GM12878 (cell line): Measurements from ENCODE around the gene PSME3. TPM values are rescaled to one million over a fixed set of nuclear protein-coding genes. Genes with fewer than 3 reads are reported as not detected.

ENCODE experiments used
- ATAC-seq: fragments of 200-7000 bp; cut with Tn5 transposase; 3 replicates; pipeline ENCODE4 v1.9.1; 2020; ENCODE audit warnings: mild to moderate bottlenecking, moderate library complexity
- BruUV-seq: library from RNA; stranded (reverse); fragments of 400-500 nt; replicated peaks from 2 replicates; lab custom pipeline; 2021; lab: Mats Ljungman, UMichigan
- CTCF ChIA-PET: fragments of 300-600 bp; sonication (Branson Sonifier 250); formaldehyde crosslinking; extraction: SDS; loops from one replicate; lab custom pipeline; 2021; ENCODE audit warnings: inconsistent platforms; lab: Yijun Ruan, JAX
- POLR2A ChIA-PET: fragments of 350-600 bp; formaldehyde crosslinking; extraction: SDS; loops from one replicate; lab custom pipeline; 2021; ENCODE audit warnings: inconsistent platforms; lab: Charles Lee
- RAD21 ChIA-PET: fragments of 300-600 bp; sonication (Branson Sonifier 250); formaldehyde crosslinking; loops from one replicate; lab custom pipeline; 2023; ENCODE audit warnings: antibody characterized with exemption; ENCODE audit not compliant: unreplicated experiment; lab: Charles Lee
- SMC1A ChIA-PET: fragments of 300-600 bp; sonication (Branson Sonifier 250); formaldehyde crosslinking; loops from one replicate; lab custom pipeline; 2023; ENCODE audit not compliant: unreplicated experiment, uncharacterized antibody; lab: Charles Lee
- DNase-seq: peaks from one replicate; pipeline ENCODE4 v3.0.0-alpha.2; 2011; ENCODE audit warnings: low read depth, low spot score
- FAIRE-seq: peaks from 3 replicates; lab custom pipeline; 2011; peaks lifted over from hg19 to GRCh38; lab: Jason Lieb, UNC
- H2AFZ ChIP-seq: 2 replicates; pipeline ENCODE4 v1.6.0; 2011; ENCODE audit warnings: low read depth, low read length, control low read depth; ENCODE audit not compliant: control insufficient read depth
- H3K27ac ChIP-seq: 2 replicates; pipeline ENCODE4 v1.5.1; 2011; ENCODE audit warnings: control low read depth; ENCODE audit not compliant: control insufficient read depth, insufficient read depth
- H3K27me3 ChIP-seq, 2 experiments: replicated peaks in 1 of 2; 2 replicates each; pipeline versions ENCODE4 v1.6.0 to v1.6.1; 2011; ENCODE audit warnings: low read length in 1 of 2; ENCODE audit not compliant: control insufficient read depth in 2 of 2, insufficient read depth in 2 of 2
- H3K36me3 ChIP-seq, 2 experiments: 2 replicates each; pipeline ENCODE4 v1.5.1; 2011; ENCODE audit warnings: low read length in 1 of 2; ENCODE audit not compliant: control insufficient read depth in 2 of 2, insufficient read depth in 2 of 2
- H3K4me1 ChIP-seq: 2 replicates; pipeline ENCODE4 v1.6.1; 2011; ENCODE audit warnings: mild to moderate bottlenecking, low read length, moderate library complexity, mixed read lengths; ENCODE audit not compliant: control insufficient read depth, insufficient read depth
- H3K4me2 ChIP-seq: 2 replicates; pipeline ENCODE4 v1.6.0; 2011; ENCODE audit warnings: control low read depth; ENCODE audit not compliant: control insufficient read depth, insufficient read depth
- H3K4me3 ChIP-seq: fragments of 200-600 bp; sonication (generic); 2 replicates; pipeline ENCODE4 v1.5.1; 2016
- H3K79me2 ChIP-seq: 2 replicates; pipeline ENCODE4 v1.6.0; 2011; ENCODE audit warnings: low read length; ENCODE audit not compliant: control insufficient read depth, insufficient read depth
- H3K9ac ChIP-seq: 2 replicates; pipeline ENCODE4 v1.8.0; 2011; ENCODE audit warnings: low read length, control low read depth, mixed read lengths; ENCODE audit not compliant: control insufficient read depth, insufficient read depth
- H3K9me3 ChIP-seq: replicated peaks from 3 replicates; pipeline ENCODE4 v1.5.1; 2011; ENCODE audit warnings: mild to moderate bottlenecking, low read length; ENCODE audit not compliant: control insufficient read depth, insufficient read depth
- H4K20me1 ChIP-seq: 2 replicates; pipeline ENCODE4 v1.6.0; 2011; ENCODE audit not compliant: control insufficient read depth, insufficient read depth
- BCL11A ChIP-seq: IDR thresholded peaks from 2 replicates; pipeline ENCODE4 v1.6.1; 2011; ENCODE audit warnings: low read depth, low read length
- CHD1 ChIP-seq: IDR thresholded peaks from 2 replicates; pipeline ENCODE4 v1.6.1; 2012; ENCODE audit warnings: low read depth, low read length, improper control_type of control experiment
- FOXK2 ChIP-seq: fragments of 450-650 bp; IDR thresholded peaks from 2 replicates; pipeline ENCODE4 v1.6.1; 2017; ENCODE audit warnings: mild to moderate bottlenecking, moderate library complexity
- GABPA ChIP-seq: IDR thresholded peaks from 2 replicates; pipeline ENCODE4 v1.6.1; 2014; ENCODE audit warnings: antibody characterized with exemption, low read depth, mild to moderate bottlenecking, inconsistent platforms
- HDGF ChIP-seq: fragments of 450-650 bp; IDR thresholded peaks from 2 replicates; pipeline ENCODE4 v1.6.1; 2016; ENCODE audit warnings: antibody characterized with exemption
- JUNB ChIP-seq: IDR thresholded peaks from 2 replicates; pipeline ENCODE4 v1.6.1; 2016; ENCODE audit warnings: antibody characterized with exemption, mild to moderate bottlenecking
- MXI1 ChIP-seq: fragments of 150-350 bp; IDR thresholded peaks from 2 replicates; pipeline ENCODE4 v1.6.1; 2011; ENCODE audit warnings: low read depth, mild to moderate bottlenecking, inconsistent platforms, low read length, improper control_type of control experiment
- STAT3 ChIP-seq: IDR thresholded peaks from 2 replicates; pipeline ENCODE4 v1.6.1; 2011; ENCODE audit warnings: low read depth, low read length, improper control_type of control experiment
- WGBS: methylation state at CpG from one replicate; pipeline ENCODE4 v1.1.6; 2016; ENCODE audit warnings: low lambda C conversion rate; ENCODE audit not compliant: insufficient replicate concordance, insufficient coverage; ENCODE audit errors: missing lambda C conversion rate; 5-methylcytosine and 5-hydroxymethylcytosine counted together
- in situ Hi-C: fragments of 300-500 bp; cut with MboI; formaldehyde crosslinking; loops from 9 replicates; pipeline ENCODE4 v1.14.3; 2018; ENCODE audit warnings: mixed read lengths
- intact Hi-C: fragments of 100-400 bp; cut with micrococcal nuclease; formaldehyde crosslinking; loops from one replicate; pipeline ENCODE4 v1.14.2; 2022; ENCODE audit not compliant: unreplicated experiment
- polyA plus RNA-seq, 11 experiments: library from polyadenylated mRNA; depleted of rRNA in 4 of 11; unstranded in 6 of 11; stranded (reverse) in 5 of 11; fragments of >200 nt; fragmentation: Nextera tagmentation in 4 of 11; fragmentation: Illumina TruSeq in 1 of 11; extraction: Ambion mirVana in 4 of 11; extraction: Trizol in 1 of 11; gene quantifications; 1 replicate in 1 of 11; 2 replicates in 10 of 11; pipeline versions ENCODE4 v1.2.1 to v1.2.3, GENCODE V29; 2011 to 2016; ENCODE audit warnings: inconsistent platforms in 2 of 11, missing spikeins in 2 of 11, low read depth in 1 of 11
- total RNA-seq, 4 experiments: library from RNA; depleted of rRNA in 3 of 4; stranded (reverse); fragments of >200 nt in 3 of 4; fragmentation: Illumina TruSeq in 1 of 4; extraction: Trizol in 1 of 4; gene quantifications; 2 replicates each; pipeline versions ENCODE4 v1.2.1 to v1.2.3, GENCODE V29; 2013 to 2021
- TF ChIP-seq, protein P1 (sequence below): IDR thresholded peaks from 2 replicates; pipeline ENCODE4 v1.6.1; 2011; ENCODE audit warnings: low read depth, mild to moderate bottlenecking, low read length, moderate library complexity, borderline replicate concordance; ENCODE audit errors: extremely low read depth
- TF ChIP-seq, protein P2 (sequence below): fragments of 150-350 bp; IDR thresholded peaks from 2 replicates; pipeline ENCODE4 v1.6.1; 2016; ENCODE audit warnings: low read depth, low read length
- TF ChIP-seq, protein P3 (sequence below): IDR thresholded peaks from 2 replicates; pipeline ENCODE4 v1.6.1; 2011; ENCODE audit warnings: borderline replicate concordance, low read depth, mild to moderate bottlenecking, moderate library complexity, mixed read lengths, low read length; ENCODE audit not compliant: insufficient read depth; ENCODE audit errors: extremely low read length

The PSME3 gene
- total and polyA plus RNA-seq, 10 of the 15 experiments (the other 5 are each of a cell fraction or from before 2014, with no cell fraction given): 26.9 to 330 (median 137) TPM

DNA sequence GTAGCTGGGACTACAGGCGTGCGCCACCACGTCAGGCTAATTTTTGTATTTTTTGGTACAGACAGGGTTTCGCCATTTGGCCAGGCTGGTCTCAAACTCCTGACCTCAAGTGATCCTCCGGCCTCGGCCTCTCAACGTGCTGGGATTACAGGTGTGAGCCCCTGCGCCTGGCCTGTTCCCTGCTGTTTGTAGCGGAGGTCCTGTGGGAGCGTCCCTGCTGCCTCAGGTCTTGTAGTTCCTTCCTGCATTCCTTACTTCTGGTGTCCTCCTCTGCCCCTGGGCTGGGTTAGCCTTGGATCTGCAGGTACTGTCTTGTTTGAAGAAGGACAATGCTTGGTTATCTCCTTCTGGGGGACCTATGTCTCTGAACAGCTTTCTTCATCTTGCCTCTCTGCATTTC lies 43.8 kb downstream of the PSME3 start (continued):
- TF ChIP-seq, protein P1, sequence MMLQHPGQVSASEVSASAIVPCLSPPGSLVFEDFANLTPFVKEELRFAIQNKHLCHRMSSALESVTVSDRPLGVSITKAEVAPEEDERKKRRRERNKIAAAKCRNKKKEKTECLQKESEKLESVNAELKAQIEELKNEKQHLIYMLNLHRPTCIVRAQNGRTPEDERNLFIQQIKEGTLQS: no peak
- no peak for TF ChIP-seq STAT3
- TF ChIP-seq, protein P2, sequence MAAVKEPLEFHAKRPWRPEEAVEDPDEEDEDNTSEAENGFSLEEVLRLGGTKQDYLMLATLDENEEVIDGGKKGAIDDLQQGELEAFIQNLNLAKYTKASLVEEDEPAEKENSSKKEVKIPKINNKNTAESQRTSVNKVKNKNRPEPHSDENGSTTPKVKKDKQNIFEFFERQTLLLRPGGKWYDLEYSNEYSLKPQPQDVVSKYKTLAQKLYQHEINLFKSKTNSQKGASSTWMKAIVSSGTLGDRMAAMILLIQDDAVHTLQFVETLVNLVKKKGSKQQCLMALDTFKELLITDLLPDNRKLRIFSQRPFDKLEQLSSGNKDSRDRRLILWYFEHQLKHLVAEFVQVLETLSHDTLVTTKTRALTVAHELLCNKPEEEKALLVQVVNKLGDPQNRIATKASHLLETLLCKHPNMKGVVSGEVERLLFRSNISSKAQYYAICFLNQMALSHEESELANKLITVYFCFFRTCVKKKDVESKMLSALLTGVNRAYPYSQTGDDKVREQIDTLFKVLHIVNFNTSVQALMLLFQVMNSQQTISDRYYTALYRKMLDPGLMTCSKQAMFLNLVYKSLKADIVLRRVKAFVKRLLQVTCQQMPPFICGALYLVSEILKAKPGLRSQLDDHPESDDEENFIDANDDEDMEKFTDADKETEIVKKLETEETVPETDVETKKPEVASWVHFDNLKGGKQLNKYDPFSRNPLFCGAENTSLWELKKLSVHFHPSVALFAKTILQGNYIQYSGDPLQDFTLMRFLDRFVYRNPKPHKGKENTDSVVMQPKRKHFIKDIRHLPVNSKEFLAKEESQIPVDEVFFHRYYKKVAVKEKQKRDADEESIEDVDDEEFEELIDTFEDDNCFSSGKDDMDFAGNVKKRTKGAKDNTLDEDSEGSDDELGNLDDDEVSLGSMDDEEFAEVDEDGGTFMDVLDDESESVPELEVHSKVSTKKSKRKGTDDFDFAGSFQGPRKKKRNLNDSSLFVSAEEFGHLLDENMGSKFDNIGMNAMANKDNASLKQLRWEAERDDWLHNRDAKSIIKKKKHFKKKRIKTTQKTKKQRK: no peak
- no peak for TF ChIP-seq HDGF
- TF ChIP-seq, all 136 proteins: peak for 0

DNA sequence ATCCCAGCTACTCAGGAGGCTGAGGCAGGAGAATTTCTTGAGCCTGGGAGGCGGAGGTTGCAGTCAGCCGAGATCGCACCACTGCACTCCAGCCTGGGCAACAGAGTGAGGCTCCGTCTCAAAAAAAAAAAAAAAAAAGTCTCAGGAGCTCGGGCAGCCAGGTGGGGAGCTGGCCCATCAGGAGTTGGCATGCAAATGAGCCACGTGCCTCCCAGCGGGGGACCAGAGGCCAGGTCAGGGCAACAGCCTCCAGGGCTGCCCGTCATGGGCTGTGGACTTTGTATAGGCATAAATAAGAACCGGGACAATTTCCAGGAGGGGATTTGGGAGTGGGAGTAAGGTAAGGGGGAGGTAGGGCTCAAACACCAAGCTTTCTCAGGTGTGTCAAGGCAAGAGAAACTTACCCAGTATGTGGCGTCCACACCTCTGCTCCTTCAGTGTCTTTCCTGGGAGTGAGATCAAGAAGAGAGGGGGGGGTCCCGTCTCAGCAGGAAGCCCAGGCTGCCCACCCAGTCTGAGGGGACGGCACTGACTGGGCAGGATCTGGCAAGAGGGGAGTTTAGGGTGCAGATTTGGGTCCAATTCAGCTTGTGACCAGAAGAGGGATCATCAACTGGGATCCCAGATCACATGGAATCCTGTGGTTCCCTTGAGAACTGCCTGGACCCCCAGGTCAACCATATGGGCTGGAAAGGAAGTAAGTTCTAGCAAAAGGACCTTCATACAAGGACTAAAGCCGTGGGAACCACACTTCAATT lies 45.1 kb downstream of the PSME3 start:
- ATAC-seq (no peak), DNase-seq (no peak), FAIRE-seq (no peak)
- Histone ChIP-seq H3K4me1 (no peaks in the 10 kb centered on the region), H3K36me3 (no peaks in the 10 kb centered on the region), H2AFZ (no peak overlapping the region), H3K4me3 (no peak overlapping the region), H3K79me2 (no peaks in the 10 kb centered on the region), H3K4me2 (no peak overlapping the region), H3K27ac (no peak overlapping the region), H3K27me3 (no peaks in the 10 kb centered on the region; a peak in 2 of 4 replicates), H3K9ac (no peak overlapping the region), H4K20me1 (no peaks in the 10 kb centered on the region), H3K9me3 (no peaks in the 10 kb centered on the region)
- in situ Hi-C loops: no loop called here
- ChIA-PET RAD21 (no interaction called here), CTCF (no interaction called here), POLR2A (no interaction called here), SMC1A (no interaction called here)
- BruUV-seq: no TSS peak
- intact Hi-C loops: no loop called here
- 28% methylated on average over 12 of the region's 13 CpGs for WGBS
- TF ChIP-seq GABPA (no peak), FOXK2 (no peak), STAT3 (no peak), MXI1 (no peak), BCL11A (no peak), JUNB (no peak), CHD1 (no peak)
- TF ChIP-seq, protein P3, sequence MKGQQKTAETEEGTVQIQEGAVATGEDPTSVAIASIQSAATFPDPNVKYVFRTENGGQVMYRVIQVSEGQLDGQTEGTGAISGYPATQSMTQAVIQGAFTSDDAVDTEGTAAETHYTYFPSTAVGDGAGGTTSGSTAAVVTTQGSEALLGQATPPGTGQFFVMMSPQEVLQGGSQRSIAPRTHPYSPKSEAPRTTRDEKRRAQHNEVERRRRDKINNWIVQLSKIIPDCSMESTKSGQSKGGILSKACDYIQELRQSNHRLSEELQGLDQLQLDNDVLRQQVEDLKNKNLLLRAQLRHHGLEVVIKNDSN: no peak
